ENCODE data around the gene PRR36. TPM values are rescaled to one million over a fixed set of nuclear protein-coding genes. Genes with fewer than 3 reads are reported as not detected.
"Not testable (repeated sequence)": the region's sequence is repeated elsewhere in the genome, so short reads cannot be mapped to it uniquely, and the experiment has no call there.

Gene PRR36
- total RNA-seq, 8 experiments from 2014 or later = 0.27 to 6.4 (median 1.3) TPM

GRCh38 chr19:7863157-7863970 is 10.8 kb downstream of the PRR36 start:
- 20 to 100% (median 94%) methylated on average over 1 to 14 of the region's 83 CpGs; no CpG with 5 or more reads in 6 of the 10 experiments for WGBS, 10 experiments
- peak overlapping the region in 3 of 5 donors; percentile 17 to 33 (median 32) for H3K4me3 ChIP-seq
- peak in 5 of 8 experiments; percentile 14 to 39 (median 34) for ATAC-seq (replicated peaks in 6 of 8)
- peaks cover 16 to 22% of the 10 kb centered on the region in 2 donors for H3K4me1 ChIP-seq (replicated peaks in 1 of 2)
- peak overlapping the region in 1 of 2 donors; percentile 45 for H3K27ac ChIP-seq
- in situ Hi-C loops (cut with MboI; ENCODE audit: low pct_unique_long_range_greater_than_20kb in 2 of 9, low sequenced_read_pairs in 9 of 9, unreplicated experiment in 9 of 9) = no loop called here

- WGBS, 10 experiments = no CpG with 5 or more reads among the region's 67 CpGs
- peak overlapping the region; percentile 21 to 73 for H3K27ac ChIP-seq
- peak in 6 of 8 experiments; percentile 22 to 71 (median 62) for ATAC-seq (replicated peaks in 6 of 8)
- H3K4me3 ChIP-seq = peak overlapping the region; percentile 9 to 37 (median 24)
- H3K4me1 ChIP-seq (replicated peaks in 1 of 2) = peaks cover 23 to 29% of the 10 kb centered on the region in 2 donors
- in situ Hi-C loops (cut with MboI; ENCODE audit: low pct_unique_long_range_greater_than_20kb in 2 of 9, low sequenced_read_pairs in 9 of 9, unreplicated experiment in 9 of 9) = no loop called here
Measured at GRCh38 chr19:7862413-7862951, 11.7 kb downstream of the PRR36 start.

- peak in 1 of 8 experiments; percentile 46 for ATAC-seq (replicated peaks in 6 of 8)
- 27 to 100% (median 59%) methylated on average over 2 to 15 of the region's 63 CpGs; no CpG with 5 or more reads in 4 of the 10 experiments for WGBS, 10 experiments
- Histone ChIP-seq H3K27ac (peak overlapping the region; percentile 21 to 73), H3K4me3 (peak overlapping the region; percentile 9 to 37 (median 24)), H3K4me1 (replicated peaks in 1 of 2) (peaks cover 24 to 33% of the 10 kb centered on the region in 2 donors)
- in situ Hi-C loops (cut with MboI; ENCODE audit: low pct_unique_long_range_greater_than_20kb in 2 of 9, low sequenced_read_pairs in 9 of 9, unreplicated experiment in 9 of 9) = no loop called here
Measured at GRCh38 chr19:7861619-7862412, 12.4 kb downstream of the PRR36 start.

GRCh38 chr19:7860714-7861618 is 13.2 kb downstream of the PRR36 start:
- no peak for ATAC-seq (replicated peaks in 6 of 8)
- Histone ChIP-seq H3K27ac (no peak overlapping the region), H3K4me3 (no peak overlapping the region), H3K4me1 (replicated peaks in 1 of 2) (peaks cover 24 to 33% of the 10 kb centered on the region in 2 donors)
- in situ Hi-C loops (cut with MboI; ENCODE audit: low pct_unique_long_range_greater_than_20kb in 2 of 9, low sequenced_read_pairs in 9 of 9, unreplicated experiment in 9 of 9) = no loop called here
- 73 to 100% (median 90%) methylated on average over 2 to 7 of the region's 14 CpGs; no CpG with 5 or more reads in 5 of the 10 experiments for WGBS, 10 experiments

- in situ Hi-C loops (cut with MboI; ENCODE audit: low pct_unique_long_range_greater_than_20kb in 2 of 9, low sequenced_read_pairs in 9 of 9, unreplicated experiment in 9 of 9) = no loop called here
- H3K27ac ChIP-seq = no peak overlapping the region
Measured at GRCh38 chr19:7859831-7860713, 14.1 kb downstream of the PRR36 start.

GRCh38 chr19:7859087-7859486 is 15.1 kb downstream of the PRR36 start:
- ATAC-seq (replicated peaks in 6 of 8); H3K27ac ChIP-seq; in situ Hi-C loops (cut with MboI; ENCODE audit: low pct_unique_long_range_greater_than_20kb in 2 of 9, low sequenced_read_pairs in 9 of 9, unreplicated experiment in 9 of 9); H3K4me3 ChIP-seq: not testable (repeated sequence)
- WGBS, 10 experiments = 80 to 100% (median 84%) methylated on average over 1 to 7 of the region's 8 CpGs; no CpG with 5 or more reads in 7 of the 10 experiments
- H3K4me1 ChIP-seq (replicated peaks in 1 of 2) = peaks cover 24 to 33% of the 10 kb centered on the region in 2 donors

More at GRCh38 chr19:7859831-7860713, 14.1 kb downstream of the PRR36 start:
- H3K4me3 ChIP-seq = no peak overlapping the region
- ATAC-seq (replicated peaks in 6 of 8) = no peak
- peaks cover 24 to 33% of the 10 kb centered on the region in 2 donors for H3K4me1 ChIP-seq (replicated peaks in 1 of 2)
- WGBS, 10 experiments = 61 to 80% (median 68%) methylated on average over 2 to 4 of the region's 22 CpGs; no CpG with 5 or more reads in 7 of the 10 experiments

GRCh38 chr19:7858109-7858770 is 15.9 kb downstream of the PRR36 start:
- peaks cover 30 to 36% of the 10 kb centered on the region in 2 donors for H3K4me1 ChIP-seq (replicated peaks in 1 of 2)
- WGBS, 10 experiments = 0 to 80% (median 49%) methylated on average over 1 to 3 of the region's 29 CpGs; no CpG with 5 or more reads in 6 of the 10 experiments
- peak in 5 of 8 experiments; percentile 44 to 63 (median 56) for ATAC-seq (replicated peaks in 6 of 8)
- peak overlapping the region; percentile 32 to 68 for H3K27ac ChIP-seq
- in situ Hi-C loops (cut with MboI; ENCODE audit: low pct_unique_long_range_greater_than_20kb in 2 of 9, low sequenced_read_pairs in 9 of 9, unreplicated experiment in 9 of 9) = no loop called here
- H3K4me3 ChIP-seq = peak overlapping the region in 1 of 5 donors; percentile 15

GRCh38 chr19:7857727-7858108 is 16.5 kb downstream of the PRR36 start:
- in situ Hi-C loops (cut with MboI; ENCODE audit: low pct_unique_long_range_greater_than_20kb in 2 of 9, low sequenced_read_pairs in 9 of 9, unreplicated experiment in 9 of 9) = no loop called here
- peak overlapping the region in 1 of 5 donors; percentile 15 for H3K4me3 ChIP-seq
- H3K4me1 ChIP-seq (replicated peaks in 1 of 2) = peaks cover 35 to 39% of the 10 kb centered on the region in 2 donors
- ATAC-seq (replicated peaks in 6 of 8) = peak in 3 of 8 experiments; percentile 1 to 23 (median 21)
- peak overlapping the region; percentile 32 to 68 for H3K27ac ChIP-seq
- WGBS, 10 experiments = 47 to 80% methylated on average over 1 to 2 of the region's 8 CpGs; no CpG with 5 or more reads in 8 of the 10 experiments

- ATAC-seq (replicated peaks in 6 of 8) = no peak
- WGBS, 10 experiments = 40 to 92% (median 89%) methylated on average over 1 to 5 of the region's 38 CpGs; no CpG with 5 or more reads in 7 of the 10 experiments
- in situ Hi-C loops (cut with MboI; ENCODE audit: low pct_unique_long_range_greater_than_20kb in 2 of 9, low sequenced_read_pairs in 9 of 9, unreplicated experiment in 9 of 9) = no loop called here
- Histone ChIP-seq H3K4me1 (replicated peaks in 1 of 2) (peaks cover 38 to 40% of the 10 kb centered on the region in 2 donors), H3K4me3 (no peak overlapping the region), H3K27ac (peak overlapping the region in 1 of 2 donors; percentile 68)
Measured at GRCh38 chr19:7856679-7857663, 17.2 kb downstream of the PRR36 start.

GRCh38 chr19:7856109-7856591 is 18.0 kb downstream of the PRR36 start:
- in situ Hi-C loops (cut with MboI; ENCODE audit: low pct_unique_long_range_greater_than_20kb in 2 of 9, low sequenced_read_pairs in 9 of 9, unreplicated experiment in 9 of 9) = no loop called here
- H3K4me1 ChIP-seq (replicated peaks in 1 of 2) = peaks cover 31% of the 10 kb centered on the region in 2 donors
- no peak for ATAC-seq (replicated peaks in 6 of 8)
- H3K4me3 ChIP-seq = no peak overlapping the region
- 52 to 83% (median 60%) methylated on average over 2 to 13 of the region's 16 CpGs; no CpG with 5 or more reads in 7 of the 10 experiments for WGBS, 10 experiments
- no peak overlapping the region for H3K27ac ChIP-seq

Measured in motor neuron (in vitro differentiated cells).